Measurements from ENCODE around the gene MPC1L.
"Not testable (repeated sequence)": the region's sequence is repeated elsewhere in the genome, so short reads cannot be mapped to it uniquely, and the experiment has no call there.

MPC1L gene

GRCh38 chrX:40623139-40623536 is at the start of gene MPC1L:
Gene MPC1L, plus strand, starts transcription at chrX:40623428. Its CDS starts 138 bp downstream, at chrX:40623566.
- no peak for DNase-seq

GRCh38 chrX:40573763-40574162 is 49.5 kb upstream of the MPC1L start:
- DNase-seq: peak in 1 of 2 donors; percentile 16

- not testable (repeated sequence) for DNase-seq
Measured at GRCh38 chrX:40575411-40575810, 47.8 kb upstream of the MPC1L start.

GRCh38 chrX:40576291-40576690 is 46.9 kb upstream of the MPC1L start:
- DNase-seq: no peak

GRCh38 chrX:40578039-40578695 is 45.1 kb upstream of the MPC1L start:
- DNase-seq: no peak

- DNase-seq: no peak
Measured at GRCh38 chrX:40579141-40579540, 44.1 kb upstream of the MPC1L start.

GRCh38 chrX:40579900-40580536 is 43.2 kb upstream of the MPC1L start:
- DNase-seq: no peak

GRCh38 chrX:40580537-40581335 is 42.5 kb upstream of the MPC1L start, which contains the start of gene ATP6AP2:
Gene ATP6AP2, plus strand, starts transcription at chrX:40580970. Its CDS starts 96 bp downstream, at chrX:40581066.
- peak; percentile 78 to 79 for DNase-seq

- no peak for DNase-seq
Measured at GRCh38 chrX:40581336-40581920, 41.8 kb upstream of the MPC1L start.

- not testable (repeated sequence) for DNase-seq
Measured at GRCh38 chrX:40582178-40582577, 41.0 kb upstream of the MPC1L start.

- no peak for DNase-seq
Measured at GRCh38 chrX:40582811-40583210, 40.4 kb upstream of the MPC1L start.

GRCh38 chrX:40587623-40588022 is 35.6 kb upstream of the MPC1L start:
- not testable (repeated sequence) for DNase-seq

GRCh38 chrX:40589616-40590321 is 33.5 kb upstream of the MPC1L start:
- peak in 1 of 2 donors; percentile 12 for DNase-seq

- no peak for DNase-seq
Measured at GRCh38 chrX:40603446-40603845, 19.8 kb upstream of the MPC1L start.

GRCh38 chrX:40607381-40607780 is 15.8 kb upstream of the MPC1L start:
- DNase-seq: no peak

GRCh38 chrX:40612511-40612910 is 10.7 kb upstream of the MPC1L start:
- no peak for DNase-seq

GRCh38 chrX:40615976-40616375 is 7.3 kb upstream of the MPC1L start:
- DNase-seq: no peak

- no peak for DNase-seq
Measured at GRCh38 chrX:40617566-40617965, 5.7 kb upstream of the MPC1L start.

- DNase-seq: no peak
Measured at GRCh38 chrX:40622479-40623138, 619 bp upstream of the MPC1L start.

GRCh38 chrX:40623665-40624064 is 437 bp downstream of the MPC1L start:
- no peak for DNase-seq

GRCh38 chrX:40625294-40625693 is 2.1 kb downstream of the MPC1L start:
- DNase-seq: no peak

- no peak for DNase-seq
Measured at GRCh38 chrX:40628506-40628905, 5.3 kb downstream of the MPC1L start.

All from stimulated activated CD4-positive, alpha-beta T cell treated with anti-CD3 and anti-CD28 coated beads, Interleukin-2, amount 100 ng/mL, for 48 hours (primary cell).